Testis (tissue), 3 donors: ENCODE data around the gene PIP4K2A. TPM values are rescaled to one million over a fixed set of nuclear protein-coding genes. Genes with fewer than 3 reads are reported as not detected.

Experiments
- DNase-seq: peaks from one replicate; pipeline ENCODE4 v3.0.0-alpha.2; 2019
- H3K27ac ChIP-seq, 2 donors: fragments of 200-600 bp; sonication (generic); one replicate each; pipeline ENCODE4 v1.5.1; 2019
- H3K27me3 ChIP-seq: fragments of 200-600 bp; sonication (generic); one replicate; pipeline ENCODE4 v1.5.1; 2019
- H3K36me3 ChIP-seq: fragments of 200-600 bp; sonication (generic); one replicate; pipeline ENCODE4 v1.5.1; 2017; ENCODE audit warnings: low read depth; ENCODE audit errors: missing control alignments
- H3K4me1 ChIP-seq: fragments of 200-600 bp; sonication (generic); one replicate; pipeline ENCODE4 v1.5.1; 2019
- H3K4me3 ChIP-seq, 2 donors: fragments of 200-600 bp; sonication (generic); one replicate each; pipeline ENCODE4 v1.5.1; 2017 to 2019
- H3K9me3 ChIP-seq: fragments of 200-600 bp; sonication (generic); one replicate; pipeline ENCODE4 v1.5.1; 2017
- POLR2A ChIP-seq: fragments of 450-650 bp; IDR thresholded peaks from one replicate; pipeline ENCODE4 v1.6.1; 2017; ENCODE audit warnings: antibody characterized with exemption, mild to moderate bottlenecking, moderate library complexity
- WGBS, 2 donors: methylation state at CpG; one replicate each; pipeline ENCODE4 v1.1.5; 2018; 5-methylcytosine and 5-hydroxymethylcytosine counted together
- intact Hi-C: fragments of 100-400 bp; cut with DNase I; formaldehyde crosslinking; loops from one replicate; pipeline ENCODE4 v1.15.1; 2023; ENCODE audit warnings: low total_unique reads
- polyA plus RNA-seq: library from polyadenylated mRNA; stranded (reverse); fragments of 350-450 nt; fragmentation: Illumina TruSeq; extraction: RNeasy Lipid Tissue Mini Kit (QIAGEN cat#74804); gene quantifications from one replicate; pipeline ENCODE4 v1.2.3, GENCODE V29; 2014; ENCODE audit warnings: low read depth, low replicate concordance; ENCODE audit not compliant: insufficient read depth
- total RNA-seq, 2 donors: library from RNA; depleted of rRNA; stranded (reverse); fragments of >200 nt; gene quantifications; one replicate each; pipeline ENCODE4 v1.2.3, GENCODE V29; 2016
- TF ChIP-seq, protein P1 (sequence below), 3 experiments: fragments of 450-650 bp in 2 of 3; fragments of 200-600 bp in 1 of 3; sonication (generic) in 1 of 3; IDR thresholded peaks; one replicate each; pipeline ENCODE4 v1.5.1; 2016 to 2019; ENCODE audit warnings: antibody characterized with exemption in 3 of 3, mild to moderate bottlenecking in 2 of 3, moderate library complexity in 1 of 3

Gene PIP4K2A
- total and polyA plus RNA-seq, 3 donors from 2014 or later = 12.6 to 26.0 (median 15.8) TPM

GRCh38 chr10:22542773-22543172 lies 171.6 kb downstream of the PIP4K2A start:
- H3K36me3 ChIP-seq = no peaks in the 10 kb centered on the region
- DNase-seq = no peak
- intact Hi-C loops = no loop called here

DNA sequence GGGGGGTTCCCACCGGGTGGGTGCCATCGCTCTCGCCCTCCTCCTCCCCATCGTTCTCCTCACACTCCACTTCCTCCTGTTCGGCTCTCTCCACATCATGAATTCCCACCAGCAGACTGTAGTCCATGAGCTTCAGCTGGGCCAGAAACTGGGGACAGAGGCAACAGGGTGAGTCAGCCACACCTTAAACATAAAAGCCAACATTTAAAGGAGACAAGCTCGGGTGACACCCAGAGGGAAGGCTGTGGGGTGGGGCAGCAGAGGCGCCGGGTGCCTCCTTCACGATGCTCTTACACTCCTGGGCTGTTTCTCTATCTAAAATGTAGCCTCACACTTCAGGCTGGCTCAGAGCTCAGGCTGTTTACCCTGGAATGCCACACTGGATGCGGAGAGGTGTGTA lies 172.5 kb downstream of the PIP4K2A start:
- no peaks in the 10 kb centered on the region for H3K27me3 ChIP-seq
- no peak for TF ChIP-seq POLR2A
- TF ChIP-seq, protein P1, sequence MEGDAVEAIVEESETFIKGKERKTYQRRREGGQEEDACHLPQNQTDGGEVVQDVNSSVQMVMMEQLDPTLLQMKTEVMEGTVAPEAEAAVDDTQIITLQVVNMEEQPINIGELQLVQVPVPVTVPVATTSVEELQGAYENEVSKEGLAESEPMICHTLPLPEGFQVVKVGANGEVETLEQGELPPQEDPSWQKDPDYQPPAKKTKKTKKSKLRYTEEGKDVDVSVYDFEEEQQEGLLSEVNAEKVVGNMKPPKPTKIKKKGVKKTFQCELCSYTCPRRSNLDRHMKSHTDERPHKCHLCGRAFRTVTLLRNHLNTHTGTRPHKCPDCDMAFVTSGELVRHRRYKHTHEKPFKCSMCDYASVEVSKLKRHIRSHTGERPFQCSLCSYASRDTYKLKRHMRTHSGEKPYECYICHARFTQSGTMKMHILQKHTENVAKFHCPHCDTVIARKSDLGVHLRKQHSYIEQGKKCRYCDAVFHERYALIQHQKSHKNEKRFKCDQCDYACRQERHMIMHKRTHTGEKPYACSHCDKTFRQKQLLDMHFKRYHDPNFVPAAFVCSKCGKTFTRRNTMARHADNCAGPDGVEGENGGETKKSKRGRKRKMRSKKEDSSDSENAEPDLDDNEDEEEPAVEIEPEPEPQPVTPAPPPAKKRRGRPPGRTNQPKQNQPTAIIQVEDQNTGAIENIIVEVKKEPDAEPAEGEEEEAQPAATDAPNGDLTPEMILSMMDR (IDR thresholded peaks at IDR 0.05) = no peak
- WGBS, 2 donors = 85 to 93% methylated on average over 10 of the region's 10 CpGs
- no peak overlapping the region for H3K27ac ChIP-seq
- no peaks in the 10 kb centered on the region for H3K36me3 ChIP-seq
- intact Hi-C loops = no loop called here
- no peaks in the 10 kb centered on the region for H3K4me1 ChIP-seq
- no peak for DNase-seq
- no peaks in the 10 kb centered on the region for H3K9me3 ChIP-seq
- H3K4me3 ChIP-seq = no peak overlapping the region

More at GRCh38 chr10:22542773-22543172, 171.6 kb downstream of the PIP4K2A start:
- no peak overlapping the region for H3K27ac ChIP-seq
- 54 to 74% methylated on average over 5 to 7 of the region's 7 CpGs for WGBS, 2 donors
- H3K4me3 ChIP-seq = no peak overlapping the region
- H3K27me3 ChIP-seq = no peaks in the 10 kb centered on the region
- no peaks in the 10 kb centered on the region for H3K4me1 ChIP-seq
- H3K9me3 ChIP-seq = no peaks in the 10 kb centered on the region
- TF ChIP-seq POLR2A = no peak
- TF ChIP-seq, protein P1 (IDR thresholded peaks at IDR 0.05) = no peak

DNA sequence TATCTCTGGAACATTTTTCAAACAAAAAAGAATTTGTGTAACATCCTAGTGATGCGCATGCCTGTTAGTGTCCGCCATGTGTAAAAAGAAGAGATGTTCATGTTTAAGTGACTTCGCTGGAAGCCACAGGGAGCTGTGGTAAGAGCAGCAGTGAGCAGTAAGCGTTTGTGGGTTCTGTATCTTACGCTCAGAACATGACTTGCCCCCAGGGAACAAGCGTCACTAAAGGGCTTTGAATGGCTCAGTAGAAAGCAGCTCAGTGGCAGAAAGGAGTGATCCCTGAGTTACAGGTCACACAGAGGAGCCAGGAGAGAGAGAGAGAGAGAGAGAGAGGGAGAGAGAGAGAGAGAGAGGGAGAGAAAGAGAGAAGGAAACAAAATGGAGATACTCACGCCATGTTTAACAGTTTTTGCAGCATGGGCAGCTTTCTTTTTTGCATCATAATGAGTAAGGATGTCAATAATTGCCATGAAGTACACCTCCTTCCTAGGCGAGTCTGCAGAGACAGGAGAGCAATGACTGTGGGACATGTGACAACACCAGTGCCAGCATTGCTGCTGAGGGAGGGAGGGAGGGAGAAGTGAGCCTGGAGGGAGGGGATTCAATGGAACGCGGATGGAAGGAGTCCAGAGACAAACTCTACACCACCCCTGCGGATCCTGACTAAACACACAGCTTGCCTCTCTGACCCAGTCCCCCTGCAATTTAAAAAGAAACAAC lies 174.6 kb downstream of the PIP4K2A start:
- H3K4me1 ChIP-seq = no peaks in the 10 kb centered on the region
- H3K27ac ChIP-seq = no peak overlapping the region
- TF ChIP-seq, protein P1 (IDR thresholded peaks at IDR 0.05) = no peak
- no peak for TF ChIP-seq POLR2A
- intact Hi-C loops = no loop called here
- H3K4me3 ChIP-seq = no peak overlapping the region
- H3K9me3 ChIP-seq = no peaks in the 10 kb centered on the region
- no peak for DNase-seq
- no peaks in the 10 kb centered on the region for H3K36me3 ChIP-seq
- 92 to 95% methylated on average over 11 of the region's 11 CpGs for WGBS, 2 donors
- H3K27me3 ChIP-seq = no peaks in the 10 kb centered on the region

DNA sequence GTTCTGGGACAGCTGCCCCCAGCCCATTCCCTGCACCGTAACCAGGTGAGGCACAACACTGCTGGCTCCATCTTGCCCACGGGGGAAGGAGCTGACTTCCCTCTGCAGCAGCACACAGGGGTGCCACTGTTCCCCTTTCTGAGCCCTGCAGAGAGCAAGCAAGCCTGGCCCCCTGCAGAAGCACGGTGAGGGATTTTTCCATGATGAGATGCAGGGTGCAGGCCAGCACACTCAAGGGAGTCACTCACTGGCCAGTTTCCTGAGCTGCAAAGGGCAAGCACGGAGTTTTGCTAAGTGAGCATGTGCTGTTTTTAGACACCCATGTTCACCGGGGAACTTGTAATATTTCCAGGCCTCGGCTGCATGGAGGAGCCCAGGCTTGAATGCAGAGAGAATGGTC lies 176.6 kb downstream of the PIP4K2A start:
- DNase-seq = no peak
- Histone ChIP-seq H3K9me3 (no peaks in the 10 kb centered on the region), H3K4me3 (no peak overlapping the region), H3K27me3 (no peaks in the 10 kb centered on the region), H3K27ac (no peak overlapping the region), H3K36me3 (no peaks in the 10 kb centered on the region), H3K4me1 (no peaks in the 10 kb centered on the region)
- intact Hi-C loops = no loop called here
- no peak for TF ChIP-seq POLR2A
- TF ChIP-seq, protein P1 (IDR thresholded peaks at IDR 0.05) = no peak
- WGBS, 2 donors = 77 to 78% methylated on average over 5 to 6 of the region's 6 CpGs

GRCh38 chr10:22536620-22537019 lies 177.8 kb downstream of the PIP4K2A start:
- WGBS, 2 donors = 82 to 93% methylated on average over 8 of the region's 8 CpGs
- H3K27ac ChIP-seq = no peak overlapping the region
- no peaks in the 10 kb centered on the region for H3K4me1 ChIP-seq
- intact Hi-C loops = no loop called here
- H3K9me3 ChIP-seq = no peaks in the 10 kb centered on the region
- no peaks in the 10 kb centered on the region for H3K27me3 ChIP-seq
- no peaks in the 10 kb centered on the region for H3K36me3 ChIP-seq
- no peak for DNase-seq
- no peak overlapping the region for H3K4me3 ChIP-seq
- TF ChIP-seq POLR2A = no peak
